K562 (cell line): ENCODE data around the gene SIRT4. TPM values are rescaled to one million over a fixed set of nuclear protein-coding genes. Genes with fewer than 3 reads are reported as not detected.
A peak's percentile ranks its signal among the peaks of the same experiment; 100 is the strongest.

Experiments used
- CC2D1A ChIP-seq: fragments of 450-650 bp; IDR thresholded peaks from 2 replicates; pipeline ENCODE4 v1.6.1; 2017; ENCODE audit warnings: mild to moderate bottlenecking
- EP400 ChIP-seq: fragments of 450-650 bp; IDR thresholded peaks from 2 replicates; pipeline ENCODE4 v1.6.1; 2017; ENCODE audit warnings: antibody characterized with exemption, mild to moderate bottlenecking, moderate library complexity
- HNRNPL ChIP-seq: fragments of 200-400 bp; formaldehyde crosslinking; IDR thresholded peaks from 2 replicates; pipeline ENCODE4 v1.6.1; 2017; ENCODE audit warnings: low read depth, mild to moderate bottlenecking, low read length
- ILF3 ChIP-seq: fragments of 450-650 bp; IDR thresholded peaks from 2 replicates; pipeline ENCODE4 v1.6.1; 2018; ENCODE audit warnings: antibody characterized with exemption, mild to moderate bottlenecking, moderate library complexity, borderline replicate concordance
- MEF2A ChIP-seq: IDR thresholded peaks from 2 replicates; pipeline ENCODE4 v1.6.1; 2011; ENCODE audit warnings: low read depth, mild to moderate bottlenecking, low read length, moderate library complexity; ENCODE audit not compliant: control insufficient read depth
- MTF1 ChIP-seq: fragments of 250-450 bp; sonication (Bioruptor Pico); IDR thresholded peaks from 2 replicates; pipeline ENCODE4 v1.9.0; 2021; ENCODE audit warnings: moderate library complexity, mild to moderate bottlenecking, inconsistent platforms, borderline replicate concordance
- NFIX ChIP-seq: fragments of 250-450 bp; sonication (Bioruptor Pico); IDR thresholded peaks from 2 replicates; pipeline ENCODE4 v1.4.0; 2020; ENCODE audit warnings: low read depth, mild to moderate bottlenecking, moderate library complexity
- SRF ChIP-seq, 2 experiments: fragments of 250-450, 450-650 bp in 1 of 2; sonication (Bioruptor Pico) in 1 of 2; sonication (generic) in 1 of 2; formaldehyde crosslinking; IDR thresholded peaks; 2 replicates each; pipeline versions ENCODE4 v1.5.0 to v1.5.1; 2020 to 2022; ENCODE audit warnings: mild to moderate bottlenecking in 1 of 2, missing genetic modification reagents in 1 of 2
- SRSF1 ChIP-seq: fragments of 200-400 bp; formaldehyde crosslinking; IDR thresholded peaks from 2 replicates; pipeline ENCODE4 v1.6.1; 2017; ENCODE audit warnings: mild to moderate bottlenecking, low read depth, low read length, moderate library complexity
- STAT5A ChIP-seq: IDR thresholded peaks from 2 replicates; pipeline ENCODE4 v1.6.1; 2012; ENCODE audit warnings: low read length, inconsistent platforms, borderline replicate concordance
- ZFP30 ChIP-seq: fragments of 250-450 bp; sonication (Bioruptor Pico); IDR thresholded peaks from 2 replicates; pipeline ENCODE4 v1.8.0; 2022; ENCODE audit warnings: moderate library complexity, mild to moderate bottlenecking, inconsistent platforms, borderline replicate concordance
- ZFP36 ChIP-seq: fragments of 150-350 bp; IDR thresholded peaks from 2 replicates; pipeline ENCODE4 v1.6.1; 2018; ENCODE audit warnings: low read length, low read depth; ENCODE audit not compliant: partially characterized antibody
- ZNF12 ChIP-seq: sonication (generic); formaldehyde crosslinking; IDR thresholded peaks from 2 replicates; pipeline ENCODE4 v1.4.0; 2020; ENCODE audit warnings: mild to moderate bottlenecking, missing genetic modification reagents
- ZNF24 ChIP-seq: fragments of 450-650 bp; IDR thresholded peaks from 2 replicates; pipeline ENCODE4 v1.6.1; 2016
- polyA plus RNA-seq, 8 experiments: library from polyadenylated mRNA; depleted of rRNA in 4 of 8; stranded (reverse) in 5 of 8; unstranded in 3 of 8; fragments of >200 nt; fragmentation: Nextera tagmentation in 2 of 8; fragmentation: Illumina TruSeq in 1 of 8; extraction: Ambion mirVana in 2 of 8; extraction: Trizol in 1 of 8; gene quantifications; 2 replicates each; pipeline versions ENCODE4 v1.2.1 to v1.2.3, GENCODE V29; 2011 to 2014; ENCODE audit warnings: inconsistent platforms in 1 of 8, missing spikeins in 1 of 8
- total RNA-seq, 7 experiments: library from RNA; depleted of rRNA in 6 of 7; stranded (reverse); fragments of >200 nt in 6 of 7; fragmentation: Illumina TruSeq in 2 of 7; extraction: Trizol in 2 of 7; gene quantifications; 2 replicates each; pipeline versions ENCODE4 v1.2.1 to v1.2.3, GENCODE V29; 2011 to 2021; ENCODE audit warnings: low replicate concordance in 1 of 7
- TF ChIP-seq, protein P1 (sequence below): fragments of 250-450 bp; sonication (Bioruptor Pico); IDR thresholded peaks from 2 replicates; pipeline ENCODE4 v1.5.0; 2021; ENCODE audit warnings: mild to moderate bottlenecking, moderate library complexity
- TF ChIP-seq, protein P2 (sequence below): IDR thresholded peaks from 2 replicates; pipeline ENCODE4 v1.6.1; 2011; ENCODE audit warnings: borderline replicate concordance, low read depth, mild to moderate bottlenecking, moderate library complexity, low read length; ENCODE audit not compliant: insufficient read depth, poor library complexity, severe bottlenecking
- TF ChIP-seq, protein P3 (sequence below): sonication (generic); formaldehyde crosslinking; IDR thresholded peaks from 2 replicates; pipeline ENCODE4 v1.8.0; 2022; ENCODE audit warnings: missing genetic modification reagents, mild to moderate bottlenecking, borderline replicate concordance
- TF ChIP-seq, protein P4 (sequence below): fragments of 250-450 bp; sonication (Bioruptor Pico); IDR thresholded peaks from 2 replicates; pipeline ENCODE4 v1.8.0; 2021; ENCODE audit warnings: moderate library complexity, mild to moderate bottlenecking, inconsistent platforms

Gene SIRT4
- total and polyA plus RNA-seq, 9 of the 15 experiments (the other 6 are each of a cell fraction or from before 2014, with no cell fraction given), result 0.86 to 5.2 (median 2.4) TPM

DNA sequence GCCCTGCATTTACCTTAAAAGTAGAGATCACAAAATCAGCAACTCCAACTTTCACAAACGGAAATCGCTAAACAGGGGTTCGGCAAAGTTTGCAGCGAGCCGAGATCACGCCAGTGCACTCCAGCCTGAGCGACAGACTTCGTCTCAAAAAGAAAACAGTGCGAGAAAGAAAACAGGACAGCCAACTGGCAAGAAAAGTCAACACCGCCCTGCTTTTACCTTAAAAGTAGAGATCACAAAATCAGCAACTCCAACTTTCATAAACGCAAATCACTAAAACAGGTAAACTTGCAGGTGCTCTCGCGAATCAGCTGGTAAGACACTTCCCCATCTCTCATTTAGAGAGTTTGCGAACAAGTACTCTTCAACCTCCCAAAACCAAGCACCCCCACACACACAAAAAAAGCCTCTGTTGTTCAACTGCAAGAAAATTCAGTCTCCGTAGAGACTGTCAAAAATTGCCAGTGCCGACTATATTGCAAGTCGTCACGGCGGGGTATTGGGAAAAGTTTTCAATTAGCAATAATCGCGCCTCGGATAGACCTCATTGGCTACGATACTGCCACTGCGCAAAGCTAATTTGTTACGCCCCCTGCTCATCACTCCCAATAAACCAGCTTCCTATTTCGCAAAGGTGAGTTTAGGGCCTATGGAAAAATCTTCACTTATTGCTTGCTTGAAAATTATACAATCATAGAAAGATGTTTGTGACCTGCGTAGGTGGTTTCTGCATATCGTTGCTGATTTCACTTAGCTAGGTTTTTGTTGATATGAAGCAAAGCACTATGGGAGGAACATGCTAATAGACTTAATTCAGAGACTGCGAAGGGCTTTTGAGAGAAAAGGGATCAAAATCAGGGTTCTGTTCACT lies 9.2 kb upstream of the SIRT4 start, which contains the start of gene RNU4-1 (continued):
- TF ChIP-seq, protein P1, sequence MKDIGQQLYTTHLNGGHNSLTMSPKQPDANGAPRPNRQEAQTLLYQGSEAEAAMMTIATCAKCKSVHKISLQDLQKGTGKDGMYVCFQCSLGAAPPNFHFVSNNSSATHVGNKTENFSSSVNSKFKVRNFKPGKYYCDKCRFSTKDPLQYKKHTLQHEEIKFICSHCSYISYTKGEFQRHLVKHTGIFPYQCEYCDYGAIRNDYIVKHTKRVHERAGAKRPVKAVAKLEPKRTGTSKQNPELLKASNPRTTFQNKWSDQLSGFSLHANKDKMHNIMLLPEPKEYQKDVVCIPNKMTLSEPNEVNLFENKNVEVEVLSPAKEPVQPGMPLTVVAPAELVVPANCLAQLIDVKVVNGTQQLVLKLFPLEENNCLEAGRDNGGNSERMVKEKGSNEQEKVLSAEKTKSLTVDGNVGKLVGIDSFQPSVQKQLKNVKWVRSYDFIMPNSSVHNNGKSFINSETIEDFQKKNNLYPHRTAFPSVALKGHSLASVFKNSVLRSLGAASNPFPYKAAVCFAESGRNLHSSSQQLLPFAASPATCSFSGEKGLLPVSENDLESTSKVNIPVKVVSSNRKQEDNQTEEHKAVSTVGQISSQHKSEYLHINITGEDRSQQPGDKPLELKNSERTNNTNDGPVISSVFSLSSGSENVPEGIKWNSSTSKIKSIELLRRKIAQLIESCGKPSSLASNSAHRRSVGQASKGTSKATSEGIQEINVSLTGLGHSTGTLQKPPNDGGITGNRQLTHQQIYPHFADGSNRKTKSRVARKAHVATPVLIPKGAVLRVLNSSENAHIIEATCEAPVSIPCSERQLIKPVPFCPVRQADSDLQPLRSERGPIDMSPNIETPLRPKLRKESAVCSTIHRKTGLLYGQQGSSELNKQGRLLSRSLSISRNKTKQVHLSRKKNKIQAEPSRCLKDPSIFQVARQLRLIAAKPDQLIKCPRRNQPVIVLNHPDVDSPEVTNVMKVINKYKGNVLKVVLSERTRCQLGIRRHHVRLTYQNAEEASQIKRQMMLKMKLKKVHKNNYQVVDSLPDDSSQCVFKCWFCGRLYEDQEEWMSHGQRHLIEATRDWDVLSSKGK (CRISPR knock-in tag), result no peak
- TF ChIP-seq, protein P2, sequence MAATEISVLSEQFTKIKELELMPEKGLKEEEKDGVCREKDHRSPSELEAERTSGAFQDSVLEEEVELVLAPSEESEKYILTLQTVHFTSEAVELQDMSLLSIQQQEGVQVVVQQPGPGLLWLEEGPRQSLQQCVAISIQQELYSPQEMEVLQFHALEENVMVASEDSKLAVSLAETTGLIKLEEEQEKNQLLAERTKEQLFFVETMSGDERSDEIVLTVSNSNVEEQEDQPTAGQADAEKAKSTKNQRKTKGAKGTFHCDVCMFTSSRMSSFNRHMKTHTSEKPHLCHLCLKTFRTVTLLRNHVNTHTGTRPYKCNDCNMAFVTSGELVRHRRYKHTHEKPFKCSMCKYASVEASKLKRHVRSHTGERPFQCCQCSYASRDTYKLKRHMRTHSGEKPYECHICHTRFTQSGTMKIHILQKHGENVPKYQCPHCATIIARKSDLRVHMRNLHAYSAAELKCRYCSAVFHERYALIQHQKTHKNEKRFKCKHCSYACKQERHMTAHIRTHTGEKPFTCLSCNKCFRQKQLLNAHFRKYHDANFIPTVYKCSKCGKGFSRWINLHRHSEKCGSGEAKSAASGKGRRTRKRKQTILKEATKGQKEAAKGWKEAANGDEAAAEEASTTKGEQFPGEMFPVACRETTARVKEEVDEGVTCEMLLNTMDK, result no peak
- TF ChIP-seq ZFP30 (CRISPR knock-in tag), result no peak
- TF ChIP-seq, protein P3, sequence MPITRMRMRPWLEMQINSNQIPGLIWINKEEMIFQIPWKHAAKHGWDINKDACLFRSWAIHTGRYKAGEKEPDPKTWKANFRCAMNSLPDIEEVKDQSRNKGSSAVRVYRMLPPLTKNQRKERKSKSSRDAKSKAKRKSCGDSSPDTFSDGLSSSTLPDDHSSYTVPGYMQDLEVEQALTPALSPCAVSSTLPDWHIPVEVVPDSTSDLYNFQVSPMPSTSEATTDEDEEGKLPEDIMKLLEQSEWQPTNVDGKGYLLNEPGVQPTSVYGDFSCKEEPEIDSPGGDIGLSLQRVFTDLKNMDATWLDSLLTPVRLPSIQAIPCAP, result no peak; the same call in 1 of the 2 replicates
- peak; percentile 69 for TF ChIP-seq EP400
- TF ChIP-seq NFIX, result no peak
- TF ChIP-seq ILF3, result peak; percentile 94
- TF ChIP-seq MTF1 (CRISPR knock-in tag), result no peak
- peak; percentile 83 for TF ChIP-seq MEF2A
- no peak for TF ChIP-seq CC2D1A
- TF ChIP-seq SRSF1, result no peak
- TF ChIP-seq SRF (CRISPR knock-in tag; IDR thresholded peaks at IDR 0.05), result peak in 1 of 2 experiments; percentile 81; a peak in 2 of 4 replicates
- peak; percentile 32; the same call in 1 of the 2 replicates for TF ChIP-seq ZNF24
- TF ChIP-seq, protein P4, sequence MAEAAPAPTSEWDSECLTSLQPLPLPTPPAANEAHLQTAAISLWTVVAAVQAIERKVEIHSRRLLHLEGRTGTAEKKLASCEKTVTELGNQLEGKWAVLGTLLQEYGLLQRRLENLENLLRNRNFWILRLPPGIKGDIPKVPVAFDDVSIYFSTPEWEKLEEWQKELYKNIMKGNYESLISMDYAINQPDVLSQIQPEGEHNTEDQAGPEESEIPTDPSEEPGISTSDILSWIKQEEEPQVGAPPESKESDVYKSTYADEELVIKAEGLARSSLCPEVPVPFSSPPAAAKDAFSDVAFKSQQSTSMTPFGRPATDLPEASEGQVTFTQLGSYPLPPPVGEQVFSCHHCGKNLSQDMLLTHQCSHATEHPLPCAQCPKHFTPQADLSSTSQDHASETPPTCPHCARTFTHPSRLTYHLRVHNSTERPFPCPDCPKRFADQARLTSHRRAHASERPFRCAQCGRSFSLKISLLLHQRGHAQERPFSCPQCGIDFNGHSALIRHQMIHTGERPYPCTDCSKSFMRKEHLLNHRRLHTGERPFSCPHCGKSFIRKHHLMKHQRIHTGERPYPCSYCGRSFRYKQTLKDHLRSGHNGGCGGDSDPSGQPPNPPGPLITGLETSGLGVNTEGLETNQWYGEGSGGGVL (CRISPR knock-in tag), result no peak
- peak; percentile 94 for TF ChIP-seq HNRNPL
- TF ChIP-seq STAT5A, result peak; percentile 71
- no peak for TF ChIP-seq ZNF12 (CRISPR knock-in tag)
- TF ChIP-seq ZFP36, result no peak
